NT2/D1 (cell line): ENCODE results near the gene TMEM45B.

ENCODE experiments used
- SUZ12 ChIP-seq: IDR thresholded peaks from 2 replicates; pipeline ENCODE4 v1.6.1; 2011; ENCODE audit not compliant: insufficient read length, insufficient read depth; ENCODE audit errors: extremely low read depth
- YY1 ChIP-seq: IDR thresholded peaks from 2 replicates; pipeline ENCODE4 v1.6.1; 2011; ENCODE audit not compliant: insufficient read length, insufficient read depth
- ZNF274 ChIP-seq: IDR thresholded peaks from 2 replicates; pipeline ENCODE4 v1.6.1; 2011; ENCODE audit warnings: mild to moderate bottlenecking, low read depth, low read length

- no peak for TF ChIP-seq SUZ12
- no peak for TF ChIP-seq ZNF274
- TF ChIP-seq YY1, result no peak
Observed at GRCh38 chr11:129817534-129818051, 1.9 kb downstream of the TMEM45B start.
